GM18907 (cell line): Measurements from ENCODE around the gene TMEM126A.
"Not testable (repeated sequence)": the region's sequence is repeated elsewhere in the genome, so short reads cannot be mapped to it uniquely, and the experiment has no call there.

Experiments
- ATAC-seq: cut with Tn5 transposase; IDR thresholded peaks from one replicate; pipeline ENCODE4 v1.9.1; 2021; ENCODE audit warnings: mild to moderate bottlenecking, moderate library complexity; ENCODE audit not compliant: unreplicated experiment

Gene TMEM126A

DNA sequence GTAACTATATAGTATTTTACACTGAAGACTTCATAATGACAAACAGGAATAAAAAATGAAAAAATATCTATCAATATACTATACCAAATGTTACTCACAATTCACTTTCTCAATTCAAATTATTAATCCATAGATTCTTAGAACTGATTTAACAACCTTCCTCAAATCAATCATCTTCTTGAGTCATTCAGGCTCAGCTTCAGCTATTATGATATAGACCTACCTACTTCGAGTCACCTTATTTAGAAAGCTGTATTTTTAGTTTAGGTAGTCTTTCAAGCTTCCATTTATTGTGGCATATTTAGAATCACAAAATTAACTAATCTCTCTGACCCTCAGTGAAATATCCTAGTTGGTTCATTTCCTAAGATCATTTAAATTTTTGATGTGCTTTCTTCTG lies 9.0 kb downstream of the TMEM126A start:
- no peak for ATAC-seq

DNA sequence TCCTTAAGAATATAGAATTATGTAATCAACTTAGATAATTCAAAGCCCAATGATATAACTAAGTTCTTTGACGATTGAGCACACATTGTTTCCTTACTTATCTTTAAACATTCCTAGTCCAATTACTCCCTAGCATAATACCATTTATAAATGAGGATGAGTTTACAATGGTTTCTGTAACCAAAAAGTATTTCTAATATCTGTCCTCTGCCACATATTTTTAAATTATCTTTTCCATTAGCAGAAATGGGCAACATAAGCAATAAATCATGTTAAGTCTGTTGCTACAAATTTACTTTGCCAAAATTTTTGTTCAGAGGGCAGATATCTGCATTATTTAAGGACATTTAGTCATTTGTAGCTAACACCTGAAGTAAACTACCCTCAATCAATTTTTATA lies 10.4 kb downstream of the TMEM126A start:
- no peak for ATAC-seq

DNA sequence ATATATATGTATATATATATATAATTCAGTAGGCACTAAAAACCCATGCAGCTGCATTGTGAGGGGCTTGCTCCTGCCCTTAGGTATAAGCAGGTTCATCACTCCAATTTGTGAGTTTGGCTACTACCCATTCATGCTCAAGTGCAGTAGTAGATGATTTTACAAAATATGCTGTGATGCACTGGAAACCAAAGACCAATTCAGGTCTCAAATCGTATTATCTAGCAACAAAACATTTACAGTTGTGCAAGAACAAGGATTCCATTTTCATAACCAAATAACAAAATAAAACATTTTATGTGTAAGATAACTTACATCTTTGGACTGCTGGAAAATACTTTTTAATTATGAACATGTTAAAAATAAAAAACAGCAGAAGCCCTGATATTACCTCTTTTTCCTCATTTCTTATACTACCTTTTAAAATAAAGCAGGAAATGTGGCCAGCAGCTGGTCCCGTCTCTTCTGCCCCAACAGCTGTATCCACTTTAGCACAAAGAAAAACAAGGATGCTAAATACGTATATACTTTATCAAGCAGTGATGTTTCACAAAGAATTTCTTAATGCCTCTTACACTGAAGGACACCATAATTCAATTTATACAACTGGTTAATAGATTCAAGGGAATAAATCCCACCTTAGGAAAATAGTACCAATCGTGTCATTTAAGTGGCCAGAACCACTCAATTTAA lies 14.4 kb downstream of the TMEM126A start:
- no peak for ATAC-seq

DNA sequence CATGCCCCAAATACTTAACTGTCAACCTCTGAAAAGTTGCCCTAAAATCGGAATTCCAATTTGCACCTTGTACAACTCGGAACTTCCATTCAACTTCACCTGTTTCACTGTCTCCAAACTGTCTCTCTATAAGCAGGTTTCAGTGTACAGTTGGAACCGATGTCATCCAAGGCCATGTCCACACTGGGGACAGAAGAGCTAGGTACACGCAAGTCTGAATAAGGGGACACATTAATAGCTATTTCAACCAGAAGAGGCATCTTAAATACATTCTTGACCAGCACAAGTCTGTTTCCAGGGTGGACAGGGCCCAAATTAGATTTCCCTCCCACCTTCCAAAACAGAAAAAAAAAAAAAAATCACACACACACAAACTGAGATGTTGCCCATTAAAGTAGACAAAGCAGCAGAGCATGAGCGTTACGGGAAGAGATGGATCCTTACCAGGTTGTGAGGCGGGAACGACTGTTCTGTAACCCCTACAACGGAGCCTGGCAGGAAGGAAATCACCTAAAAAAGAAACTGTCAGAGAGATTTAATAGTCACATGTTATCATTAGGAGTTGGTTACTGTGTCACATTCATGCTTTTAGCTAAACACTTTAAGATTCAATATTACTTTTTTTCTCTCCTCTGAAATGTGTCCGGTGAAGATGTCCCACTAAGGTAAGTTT lies 15.4 kb downstream of the TMEM126A start:
- ATAC-seq = no peak

GRCh38 chr11:85663753-85664614 lies 16.2 kb downstream of the TMEM126A start:
- ATAC-seq = peak; percentile 79

DNA sequence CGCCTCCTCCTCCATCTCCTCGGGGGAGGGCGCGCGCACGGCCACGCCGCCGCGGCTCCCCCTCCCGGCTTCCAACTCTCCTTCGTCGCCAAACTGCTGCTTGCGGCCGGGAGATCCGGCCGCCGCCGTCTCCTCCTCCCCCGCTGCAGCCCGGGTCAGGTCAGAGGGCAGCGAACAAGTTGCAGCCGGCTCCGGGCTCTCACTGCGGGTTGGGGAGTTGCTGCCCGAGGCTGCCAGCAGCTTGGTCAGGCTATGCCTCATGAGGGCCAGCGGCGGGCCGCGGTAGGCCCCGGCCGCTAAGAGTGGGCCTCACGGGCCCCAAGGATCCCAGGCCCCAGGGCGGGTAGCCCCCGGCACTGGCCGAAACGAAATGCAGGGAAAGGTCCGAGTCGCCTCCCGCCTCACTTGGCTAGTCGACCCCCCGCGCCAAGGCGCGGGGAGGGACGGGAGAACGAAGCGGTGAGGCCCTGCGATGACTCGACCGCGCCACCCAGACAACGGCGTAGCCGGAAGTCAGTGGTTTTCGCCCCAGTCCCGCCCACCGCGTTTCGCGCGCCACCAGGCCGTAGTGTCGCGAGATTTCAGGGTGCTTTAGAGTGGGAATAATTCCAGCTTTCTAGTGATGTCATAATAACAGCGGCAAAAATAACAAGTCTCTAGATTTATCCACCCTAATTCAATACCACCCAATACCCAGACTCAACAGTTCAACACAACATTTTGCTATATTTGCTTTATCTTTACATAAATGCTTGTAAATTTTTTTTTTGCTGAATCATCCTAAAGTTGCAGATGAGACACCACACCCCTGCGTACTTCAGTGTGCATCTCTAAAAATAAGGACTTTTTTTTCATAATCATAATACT lies 17.1 kb downstream of the TMEM126A start, which contains the start of gene CREBZF:
Gene CREBZF, minus strand, starts transcription at position 515 of the 867 bp plus-strand sequence. Its CDS starts 254 bp downstream, at position 261.
- ATAC-seq = peak; percentile 94

GRCh38 chr11:85665733-85666132 lies 18.0 kb downstream of the TMEM126A start:
- ATAC-seq = no peak

GRCh38 chr11:85666687-85667086 lies 18.9 kb downstream of the TMEM126A start:
- ATAC-seq = no peak

DNA sequence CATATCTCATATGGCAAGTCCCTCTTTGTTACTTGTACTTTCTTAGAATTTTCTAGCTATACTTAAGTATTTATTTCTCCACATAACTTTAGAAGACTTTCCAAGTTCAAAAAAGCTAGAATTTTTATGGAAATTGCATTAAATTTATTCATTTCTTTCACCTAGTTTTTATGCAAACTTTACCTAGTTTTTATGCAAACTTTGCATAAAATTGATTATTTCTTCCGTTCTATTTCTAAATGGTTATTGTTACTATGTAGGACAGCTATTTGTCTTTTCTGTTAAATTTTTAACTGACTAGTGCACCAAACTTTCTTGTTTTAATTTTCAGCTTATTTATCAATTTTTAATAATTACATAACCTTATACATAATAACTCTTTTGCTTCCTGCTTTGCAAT lies 20.4 kb downstream of the TMEM126A start:
- ATAC-seq = no peak

- ATAC-seq = not testable (repeated sequence)
These were observed 23.3 kb downstream of the TMEM126A start for GRCh38 chr11:85670949-85671663.

- no peak for ATAC-seq
These were observed 24.5 kb downstream of the TMEM126A start for GRCh38 chr11:85672105-85672902.

GRCh38 chr11:85673393-85673792 lies 25.6 kb downstream of the TMEM126A start:
- ATAC-seq = no peak

DNA sequence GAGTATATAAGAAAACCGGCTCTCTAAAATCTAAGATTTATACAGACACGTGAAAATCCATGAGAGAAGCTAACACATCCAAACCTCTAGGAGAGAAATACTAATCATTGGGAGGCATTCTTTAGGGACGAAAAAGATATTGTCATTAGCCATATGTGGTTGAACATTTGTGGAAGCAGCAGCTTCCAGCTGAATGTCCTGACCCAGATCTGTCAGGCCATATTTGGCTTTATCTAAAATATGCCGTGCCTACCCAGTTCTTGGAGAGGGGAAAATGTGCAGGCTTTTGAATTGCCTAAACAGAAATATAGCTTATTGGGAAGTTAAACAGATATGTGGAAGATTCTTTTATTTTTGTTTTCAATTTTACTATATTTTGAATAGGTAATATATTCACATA lies 31.8 kb downstream of the TMEM126A start:
- ATAC-seq = no peak

GRCh38 chr11:85680897-85681296 lies 33.1 kb downstream of the TMEM126A start:
- ATAC-seq = no peak

DNA sequence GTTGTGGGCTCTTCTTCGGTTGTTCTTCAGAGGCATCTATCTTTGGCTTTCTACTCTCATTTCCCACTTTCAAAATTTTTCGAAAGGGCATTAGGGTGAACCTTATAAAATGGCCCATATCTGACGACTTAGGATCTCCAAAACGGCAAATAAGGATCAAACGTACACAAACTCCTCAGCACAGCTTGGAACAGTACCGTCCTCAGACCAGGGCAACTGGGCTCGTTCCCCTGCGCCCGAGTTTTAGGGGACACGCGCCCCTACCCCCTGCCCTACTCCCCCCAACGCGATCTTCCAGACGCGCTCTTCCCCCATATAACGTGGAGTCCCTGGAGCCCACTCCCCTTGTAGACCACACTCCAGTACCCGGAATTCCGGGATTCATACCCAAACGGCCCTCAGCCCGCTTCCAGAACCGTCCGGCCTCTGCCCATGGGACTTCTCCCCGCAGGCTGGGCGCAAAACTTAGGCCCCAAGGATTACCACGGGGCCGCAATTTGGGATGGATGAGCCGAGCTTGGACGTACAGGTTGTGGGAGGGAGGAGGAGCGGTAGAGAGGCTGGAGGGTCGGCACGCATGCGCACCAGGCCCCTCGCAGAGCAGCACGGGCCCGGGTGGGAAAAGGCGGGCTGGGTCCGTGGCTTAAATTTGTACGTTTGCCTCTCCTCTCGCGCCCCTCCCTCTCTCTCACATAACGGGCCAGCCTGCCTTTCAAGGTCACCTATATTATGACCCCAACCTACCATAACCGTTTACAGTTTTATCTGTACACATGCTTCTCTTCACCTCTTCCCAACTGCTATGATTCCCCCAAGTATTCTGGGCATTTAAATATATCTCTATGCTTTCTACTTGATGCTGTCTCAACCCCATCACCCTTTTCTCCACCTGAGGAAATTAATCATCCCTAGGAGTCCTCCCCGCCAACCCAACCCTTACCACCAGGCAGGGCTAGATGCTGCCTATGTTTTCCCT lies 34.9 kb downstream of the TMEM126A start:
- peak; percentile 82 for ATAC-seq

DNA sequence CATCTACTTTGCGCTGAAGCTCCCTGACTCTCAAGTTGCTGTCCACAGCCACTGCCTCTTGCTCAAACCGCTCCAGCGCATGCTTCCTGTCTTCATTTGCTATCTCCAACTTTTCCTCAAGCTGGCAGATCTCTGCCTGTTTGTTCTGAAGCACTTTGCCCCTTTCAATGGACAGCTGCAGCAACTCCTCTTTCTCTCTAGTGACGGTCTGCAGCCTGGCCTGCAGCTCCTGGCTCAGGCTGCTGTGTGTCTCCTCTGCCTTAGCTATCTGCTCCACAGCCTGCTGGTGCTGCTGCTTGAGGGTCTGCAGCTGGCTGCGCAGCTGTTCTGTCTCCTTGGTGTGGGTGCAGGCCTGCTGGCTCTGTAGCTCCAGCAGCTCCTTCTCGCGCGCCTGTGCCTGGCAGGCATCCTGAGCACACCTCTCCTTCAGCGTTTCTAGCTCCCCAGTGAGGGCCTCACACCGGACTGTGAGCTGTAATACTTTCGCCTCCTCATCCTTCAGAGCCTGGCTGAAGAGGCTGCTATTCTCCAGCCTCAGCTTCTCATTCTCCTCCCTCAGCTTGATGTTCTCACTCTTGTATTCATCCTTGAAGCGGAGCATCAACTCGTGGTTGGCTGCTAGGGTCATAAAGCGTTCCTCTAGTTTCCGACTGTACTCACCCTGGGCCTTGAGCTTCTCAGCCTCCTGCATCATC lies 37.5 kb downstream of the TMEM126A start:
- no peak for ATAC-seq

DNA sequence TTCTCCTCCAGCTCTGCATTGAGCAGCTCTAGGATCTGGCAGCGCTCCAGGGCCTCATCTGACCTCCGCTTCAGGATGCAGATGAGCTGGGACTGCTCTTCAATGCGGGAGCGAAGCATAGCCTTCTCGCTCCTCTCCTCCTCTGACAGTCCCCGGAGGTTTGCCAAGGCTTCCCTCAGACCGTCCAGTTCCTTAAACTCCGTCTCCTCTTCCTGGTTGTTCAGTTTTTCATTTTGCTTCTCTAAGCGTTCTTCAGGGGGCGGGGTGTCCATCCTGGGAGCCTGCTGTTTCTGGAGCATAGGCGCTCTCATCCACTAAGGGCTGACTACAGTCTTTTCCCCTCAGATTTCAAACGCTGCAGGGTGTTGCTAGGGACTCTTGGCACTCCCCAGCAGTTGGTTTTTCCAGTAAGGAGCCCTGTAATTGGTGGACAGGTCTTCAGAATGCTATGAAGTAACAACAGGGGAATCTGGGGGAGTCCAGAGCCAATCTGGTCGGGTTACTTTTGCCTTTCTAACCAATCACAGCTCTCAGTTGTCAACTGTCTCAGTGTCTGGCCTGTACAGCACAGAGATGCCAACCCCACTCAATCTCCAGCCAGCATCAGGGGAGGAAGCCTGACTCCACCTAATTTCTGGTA lies 38.2 kb downstream of the TMEM126A start, which contains the start of gene CCDC89:
Gene CCDC89, minus strand, starts transcription at position 376 of the 640 bp plus-strand sequence. Its CDS starts 65 bp downstream, at position 311.
- ATAC-seq = no peak
